ENCODE data around the gene NOD2.

Gene NOD2

GRCh38 chr16:50771366-50771765, 78.0 kb downstream of the NOD2 start:
- Mint-ChIP-seq H3K27ac (no peak overlapping the region), H3K27me3 (ENCODE audit: low read depth) (no peaks in the 10 kb centered on the region), H3K9me3 (peaks cover 32% of the 10 kb centered on the region), H3K4me3 (no peak overlapping the region), H3K36me3 (ENCODE audit: low read depth) (peaks cover 66% of the 10 kb centered on the region), H3K4me1 (no peaks in the 10 kb centered on the region)
- no peak for TF ChIP-seq CTCF (IDR thresholded peaks at IDR 0.05; ENCODE audit: unreplicated experiment in 3 of 3)

GRCh38 chr16:50774405-50774804, 81.0 kb downstream of the NOD2 start:
- H3K9me3 Mint-ChIP-seq = peaks cover 12% of the 10 kb centered on the region
- no peaks in the 10 kb centered on the region for H3K27me3 Mint-ChIP-seq (ENCODE audit: low read depth)
- TF ChIP-seq CTCF (IDR thresholded peaks at IDR 0.05; ENCODE audit: unreplicated experiment in 3 of 3) = no peak
- H3K4me3 Mint-ChIP-seq = no peak overlapping the region
- no peak overlapping the region for H3K27ac Mint-ChIP-seq
- H3K36me3 Mint-ChIP-seq (ENCODE audit: low read depth) = peaks cover 44% of the 10 kb centered on the region
- no peaks in the 10 kb centered on the region for H3K4me1 Mint-ChIP-seq

GRCh38 chr16:50774960-50775359, 81.6 kb downstream of the NOD2 start:
- H3K27ac Mint-ChIP-seq = no peak overlapping the region
- H3K36me3 Mint-ChIP-seq (ENCODE audit: low read depth) = peaks cover 45% of the 10 kb centered on the region

GRCh38 chr16:50776037-50776436, 82.6 kb downstream of the NOD2 start:
- H3K27ac Mint-ChIP-seq = no peak overlapping the region
- H3K36me3 Mint-ChIP-seq (ENCODE audit: low read depth) = peaks cover 39% of the 10 kb centered on the region
- no peak for TF ChIP-seq CTCF (IDR thresholded peaks at IDR 0.05; ENCODE audit: unreplicated experiment in 3 of 3)
- no peak overlapping the region for H3K4me3 Mint-ChIP-seq
- H3K27me3 Mint-ChIP-seq (ENCODE audit: low read depth) = no peaks in the 10 kb centered on the region
- peaks cover 8% of the 10 kb centered on the region for H3K9me3 Mint-ChIP-seq
- no peaks in the 10 kb centered on the region for H3K4me1 Mint-ChIP-seq

More at GRCh38 chr16:50774960-50775359, 81.6 kb downstream of the NOD2 start:
- H3K4me1 Mint-ChIP-seq = no peaks in the 10 kb centered on the region
- peaks cover 8% of the 10 kb centered on the region for H3K9me3 Mint-ChIP-seq
- no peaks in the 10 kb centered on the region for H3K27me3 Mint-ChIP-seq (ENCODE audit: low read depth)
- no peak overlapping the region for H3K4me3 Mint-ChIP-seq
- TF ChIP-seq CTCF (IDR thresholded peaks at IDR 0.05; ENCODE audit: unreplicated experiment in 3 of 3) = no peak

- Mint-ChIP-seq H3K27me3 (ENCODE audit: low read depth) (no peaks in the 10 kb centered on the region), H3K4me3 (no peak overlapping the region), H3K9me3 (no peaks in the 10 kb centered on the region), H3K36me3 (ENCODE audit: low read depth) (peaks cover 34% of the 10 kb centered on the region), H3K4me1 (no peaks in the 10 kb centered on the region), H3K27ac (no peak overlapping the region)
- TF ChIP-seq CTCF (IDR thresholded peaks at IDR 0.05; ENCODE audit: unreplicated experiment in 3 of 3) = no peak
These were observed 85.1 kb downstream of the NOD2 start for GRCh38 chr16:50778284-50779163.

- Mint-ChIP-seq H3K27me3 (ENCODE audit: low read depth) (no peaks in the 10 kb centered on the region), H3K4me1 (no peaks in the 10 kb centered on the region), H3K36me3 (ENCODE audit: low read depth) (peaks cover 45% of the 10 kb centered on the region), H3K27ac (no peak overlapping the region), H3K4me3 (no peak overlapping the region), H3K9me3 (no peaks in the 10 kb centered on the region)
- TF ChIP-seq CTCF (IDR thresholded peaks at IDR 0.05; ENCODE audit: unreplicated experiment in 3 of 3) = no peak
These were observed 87.6 kb downstream of the NOD2 start for GRCh38 chr16:50781043-50781442.
